DND-41 (cell line): ENCODE results near the gene CARM1.
"Not testable (repeated sequence)": the region's sequence is repeated elsewhere in the genome, so short reads cannot be mapped to it uniquely, and the experiment has no call there.

Source experiments
- ATAC-seq: fragments of 200-7000 bp; cut with Tn5 transposase; 3 replicates; pipeline ENCODE4 v1.9.1; 2021; ENCODE audit warnings: low read depth; ENCODE audit not compliant: insufficient read depth
- DNase-seq: peaks from one replicate; pipeline ENCODE4 v3.0.0-alpha.2; 2020
- H2AFZ ChIP-seq: 2 replicates; pipeline ENCODE4 v1.6.0; 2012; ENCODE audit warnings: low read depth, low read length
- H3K27ac ChIP-seq: 2 replicates; pipeline ENCODE4 v1.5.1; 2012; ENCODE audit warnings: low read length, inconsistent platforms
- H3K27me3 ChIP-seq: fragments of 200-600 bp; sonication (generic); 2 replicates; pipeline ENCODE4 v1.6.0; 2012; ENCODE audit warnings: low read length, mild to moderate bottlenecking, inconsistent platforms; ENCODE audit not compliant: insufficient read depth, poor library complexity
- H3K36me3 ChIP-seq: 2 replicates; pipeline ENCODE4 v1.5.1; 2012; ENCODE audit warnings: low read length, inconsistent platforms; ENCODE audit not compliant: insufficient read depth
- H3K4me1 ChIP-seq: 2 replicates; pipeline ENCODE4 v1.5.1; 2012; ENCODE audit warnings: mild to moderate bottlenecking, low read length; ENCODE audit not compliant: insufficient read depth
- H3K4me2 ChIP-seq: 2 replicates; pipeline ENCODE4 v1.6.0; 2012; ENCODE audit warnings: mild to moderate bottlenecking, moderate library complexity, low read length, inconsistent platforms; ENCODE audit not compliant: insufficient read depth
- H3K4me3 ChIP-seq, 2 experiments: fragments of 200-600 bp in 1 of 2; shearing (Covaris generic) in 1 of 2; 2 replicates each; pipeline ENCODE4 v1.5.1; 2012 to 2016; ENCODE audit warnings: inconsistent platforms in 2 of 2, low read length in 2 of 2, mild to moderate bottlenecking in 2 of 2, low read depth in 1 of 2, moderate library complexity in 1 of 2
- H3K79me2 ChIP-seq: 2 replicates; pipeline ENCODE4 v1.6.0; 2012; ENCODE audit warnings: low read length, inconsistent platforms; ENCODE audit not compliant: insufficient read depth
- H3K9ac ChIP-seq: 2 replicates; pipeline ENCODE4 v1.6.0; 2012; ENCODE audit warnings: low read depth, mild to moderate bottlenecking, inconsistent platforms, low read length, moderate library complexity
- H3K9me3 ChIP-seq: 2 replicates; pipeline ENCODE4 v1.5.1; 2012; ENCODE audit warnings: low read length, moderate library complexity, mild to moderate bottlenecking, inconsistent platforms; ENCODE audit not compliant: insufficient read depth, severe bottlenecking
- H4K20me1 ChIP-seq: 2 replicates; pipeline ENCODE4 v1.6.0; 2012; ENCODE audit warnings: low read length; ENCODE audit not compliant: insufficient read depth
- CTCF ChIP-seq: IDR thresholded peaks from 2 replicates; pipeline ENCODE4 v1.5.1; 2012; ENCODE audit warnings: borderline replicate concordance, low read length, moderate library complexity, mild to moderate bottlenecking; ENCODE audit not compliant: poor library complexity, severe bottlenecking; ENCODE audit errors: extremely low read depth
- EZH2 ChIP-seq: IDR thresholded peaks from 3 replicates; pipeline ENCODE4 v1.6.1; 2012; ENCODE audit warnings: borderline replicate concordance, low read depth, mild to moderate bottlenecking, moderate library complexity, low read length, inconsistent platforms; ENCODE audit not compliant: severe bottlenecking

Gene CARM1

DNA sequence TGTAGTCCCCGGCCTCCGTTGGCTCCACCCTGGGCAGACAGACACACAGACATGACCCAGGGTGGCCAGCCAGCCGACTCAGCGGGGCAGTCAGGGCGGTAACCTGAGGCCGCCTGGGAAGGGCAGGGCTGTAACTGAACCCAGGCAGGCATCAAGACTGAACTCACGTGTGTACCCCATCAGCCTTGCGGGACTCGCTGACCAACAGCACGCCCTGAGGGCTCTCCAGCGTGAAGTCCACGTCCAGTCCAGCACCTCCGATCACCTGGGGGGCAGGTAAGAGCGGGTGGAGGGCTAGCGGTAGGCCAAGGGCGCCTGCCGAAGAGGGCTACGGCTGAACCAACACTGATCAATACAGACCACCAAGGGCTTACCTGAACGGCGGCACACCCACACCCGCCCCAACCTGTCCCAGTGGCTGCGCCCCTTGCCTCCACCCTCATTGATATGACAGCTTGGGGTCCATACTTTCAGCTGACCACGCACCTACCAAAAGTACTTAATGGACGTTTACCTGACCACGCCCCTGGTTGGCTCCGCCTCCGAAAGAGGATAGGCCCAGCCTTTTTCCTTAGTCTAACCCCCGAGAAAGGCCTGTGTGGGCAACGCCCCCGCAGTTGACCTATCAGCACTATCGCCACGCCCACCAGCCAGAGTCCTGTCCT lies 36.1 kb upstream of the CARM1 start:
- TF ChIP-seq EZH2 = no peak
- no peak for TF ChIP-seq CTCF
- no peak overlapping the region for H3K9ac ChIP-seq
- DNase-seq = no peak
- H3K27ac ChIP-seq = peak overlapping the region; percentile 98
- H4K20me1 ChIP-seq = peaks cover 20% of the 10 kb centered on the region; the same call in 1 of the 2 replicates
- no peaks in the 10 kb centered on the region for H3K27me3 ChIP-seq
- H3K4me1 ChIP-seq = peaks cover 26% of the 10 kb centered on the region
- H3K9me3 ChIP-seq = no peaks in the 10 kb centered on the region
- no peak for ATAC-seq
- peaks cover 11% of the 10 kb centered on the region for H3K79me2 ChIP-seq
- H3K4me2 ChIP-seq = peak overlapping the region; percentile 93
- peaks cover 45% of the 10 kb centered on the region for H3K36me3 ChIP-seq
- peak overlapping the region; percentile 98; the same call in 1 of the 2 replicates for H2AFZ ChIP-seq
- H3K4me3 ChIP-seq = peak overlapping the region in 1 of 2 experiments; percentile 90; a peak in 3 of 4 replicates

DNA sequence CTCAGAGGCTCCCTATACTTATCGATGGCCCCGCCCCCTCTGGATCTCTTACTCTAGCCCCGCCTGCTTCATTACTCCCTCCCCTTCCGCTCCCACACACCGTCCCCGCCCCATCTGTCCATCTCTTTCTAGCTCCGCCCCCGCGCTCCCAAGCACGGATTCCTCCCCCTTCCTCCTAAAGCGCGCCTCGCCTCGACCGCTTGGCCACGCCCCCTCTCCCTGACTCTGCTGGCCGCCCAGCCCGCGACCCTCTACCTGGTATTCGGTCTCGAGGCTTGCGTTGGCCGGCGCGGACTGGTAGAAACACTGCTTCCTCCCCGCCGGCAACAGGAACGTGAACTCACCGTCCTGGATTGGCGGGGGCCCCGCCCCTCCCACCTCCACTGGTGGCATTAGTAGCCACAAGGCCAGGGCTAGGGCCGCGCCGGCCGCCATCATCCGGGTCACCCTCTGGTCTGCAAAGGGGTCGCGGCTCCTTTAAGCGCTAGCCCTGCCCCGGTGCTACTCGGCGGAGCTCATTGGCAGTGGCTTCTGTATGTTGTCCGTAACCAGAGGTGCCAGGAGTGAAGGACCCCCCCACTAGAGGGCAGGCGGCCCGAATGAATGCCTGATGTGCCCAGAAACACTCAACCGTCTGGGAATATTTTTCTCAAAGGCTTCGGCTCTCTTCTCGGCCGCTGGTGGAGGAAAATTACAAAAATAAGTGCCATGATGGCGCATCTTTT lies 35.4 kb upstream of the CARM1 start, which contains the start of gene TMED1:
TSS of gene TMED1 (minus strand) at position 459 of the 725 bp plus-strand sequence. CDS start at position 438, 21 bp downstream.
- H3K79me2 ChIP-seq = peaks cover 11% of the 10 kb centered on the region
- peaks cover 26% of the 10 kb centered on the region for H3K4me1 ChIP-seq

GRCh38 chr19:10836479-10837330 lies 34.6 kb upstream of the CARM1 start:
- peak; percentile 87 for DNase-seq
- TF ChIP-seq EZH2 (no peak), CTCF (no peak)
- ATAC-seq = peak; percentile 17; the same call in 1 of the 3 replicates
- H4K20me1 ChIP-seq = peaks cover 14% of the 10 kb centered on the region; the same call in 1 of the 2 replicates
- H3K4me2 ChIP-seq = peak overlapping the region; percentile 93
- peaks cover 11% of the 10 kb centered on the region for H3K79me2 ChIP-seq
- H3K9me3 ChIP-seq = no peaks in the 10 kb centered on the region
- H3K27ac ChIP-seq = peak overlapping the region; percentile 98
- peaks cover 31% of the 10 kb centered on the region for H3K36me3 ChIP-seq
- peak overlapping the region; percentile 98 for H2AFZ ChIP-seq
- peak overlapping the region; percentile 81 to 90 for H3K4me3 ChIP-seq
- H3K4me1 ChIP-seq = peaks cover 26% of the 10 kb centered on the region
- H3K27me3 ChIP-seq = no peaks in the 10 kb centered on the region
- peak overlapping the region; percentile 99 for H3K9ac ChIP-seq

More for the DNA sequence above, 35.4 kb upstream of the CARM1 start, which contains the start of gene TMED1:
- H3K9me3 ChIP-seq = no peaks in the 10 kb centered on the region
- ATAC-seq (peak; percentile 88), DNase-seq (peak; percentile 99)
- peak within 1 kb of the TSS; percentile 93 for H3K4me2 ChIP-seq
- peak within 1 kb of the TSS; percentile 98 for H3K27ac ChIP-seq
- H3K36me3 ChIP-seq = peaks cover 38% of the 10 kb centered on the region
- peak within 1 kb of the TSS; percentile 81 to 90 for H3K4me3 ChIP-seq
- H3K27me3 ChIP-seq = no peaks in the 10 kb centered on the region
- peak within 1 kb of the TSS; percentile 99 for H3K9ac ChIP-seq
- H4K20me1 ChIP-seq = peaks cover 16% of the 10 kb centered on the region; the same call in 1 of the 2 replicates
- peak within 1 kb of the TSS; percentile 98 for H2AFZ ChIP-seq
- TF ChIP-seq CTCF (peak; percentile 32), EZH2 (no peak)

GRCh38 chr19:10837649-10838048 lies 33.7 kb upstream of the CARM1 start:
- Histone ChIP-seq H3K36me3 (peaks cover 22% of the 10 kb centered on the region), H4K20me1 (peaks cover 10% of the 10 kb centered on the region; the same call in 1 of the 2 replicates), H3K79me2 (peaks cover 11% of the 10 kb centered on the region), H3K4me1 (peaks cover 26% of the 10 kb centered on the region)
- ATAC-seq, H3K4me3 ChIP-seq, H3K27ac ChIP-seq, H3K4me2 ChIP-seq, H3K9ac ChIP-seq, H3K9me3 ChIP-seq, H3K27me3 ChIP-seq, H2AFZ ChIP-seq, DNase-seq: not testable (repeated sequence)
